K562 (cell line): ENCODE results near the gene ZNRF3. TPM values are rescaled to one million over a fixed set of nuclear protein-coding genes. Genes with fewer than 3 reads are reported as not detected.

ENCODE experiments used
- ATAC-seq: fragments of 200-7000 bp; cut with Tn5 transposase; 3 replicates; pipeline ENCODE4 v1.9.1; 2020; ENCODE audit warnings: moderate library complexity
- BruUV-seq: library from RNA; stranded (reverse); fragments of 400-500 nt; replicated peaks from 2 replicates; lab custom pipeline; 2021; lab: Mats Ljungman, UMichigan
- CTCF ChIA-PET: fragments of 300-600 bp; formaldehyde crosslinking; extraction: SDS; loops from one replicate; lab custom pipeline; 2021; ENCODE audit warnings: low intra/inter-chr PET ratio; lab: Yijun Ruan, JAX
- POLR2A ChIA-PET: fragments of 300-600, 350-650 bp; sonication (Branson Sonifier 250); formaldehyde crosslinking; extraction: SDS; loops from one replicate; lab custom pipeline; 2021; ENCODE audit warnings: antibody characterized with exemption, inconsistent platforms; lab: Yijun Ruan, JAX
- DNase-seq, 4 experiments: peaks; one replicate each; pipeline versions ENCODE4 v3.0.0 to v3.0.0-alpha.2; 2011 to 2018; ENCODE audit warnings: low spot score in 3 of 4, mixed read lengths in 3 of 4; ENCODE audit errors: extremely low read depth in 1 of 4
- FAIRE-seq: peaks from 2 replicates; lab custom pipeline; 2011; peaks lifted over from hg19 to GRCh38; lab: Jason Lieb, UNC
- H2AFZ ChIP-seq: 2 replicates; pipeline ENCODE4 v1.6.0; 2011; ENCODE audit warnings: low read depth, low read length, control low read depth, inconsistent platforms
- H3K27ac ChIP-seq: fragments of 200-600 bp; 3 replicates; pipeline ENCODE4 v1.8.0; 2011; ENCODE audit warnings: low read depth, mild to moderate bottlenecking, control low read depth, inconsistent platforms, low read length, moderate library complexity, mixed read lengths; ENCODE audit errors: extremely low read depth
- H3K27me3 ChIP-seq, 2 experiments: fragments of 300-600 bp in 1 of 2; 2 replicates in 1 of 2; 3 replicates in 1 of 2; pipeline versions ENCODE4 v1.6.0 to v1.8.0; 2011; ENCODE audit warnings: inconsistent platforms in 2 of 2, low read length in 2 of 2, mild to moderate bottlenecking in 1 of 2, mixed read lengths in 1 of 2, moderate library complexity in 1 of 2; ENCODE audit not compliant: control insufficient read depth in 2 of 2, insufficient read depth in 2 of 2
- H3K36me3 ChIP-seq: fragments of 300-600 bp; 3 replicates; pipeline ENCODE4 v1.8.0; 2011; ENCODE audit warnings: mild to moderate bottlenecking, low read length, inconsistent platforms; ENCODE audit not compliant: control insufficient read depth, insufficient read depth
- H3K4me1 ChIP-seq, 2 experiments: fragments of 200-600 bp in 1 of 2; replicated peaks in 1 of 2; 2 replicates in 1 of 2; 3 replicates in 1 of 2; pipeline versions ENCODE4 v1.5.1 to v1.8.0; 2011; ENCODE audit warnings: inconsistent platforms in 2 of 2, low read length in 2 of 2, mild to moderate bottlenecking in 1 of 2, mixed read lengths in 1 of 2, moderate library complexity in 1 of 2; ENCODE audit not compliant: control insufficient read depth in 2 of 2, insufficient read depth in 2 of 2
- H3K4me2 ChIP-seq: 2 replicates; pipeline ENCODE4 v1.6.1; 2011; ENCODE audit warnings: low read length, control low read depth, inconsistent platforms, mixed read lengths; ENCODE audit not compliant: insufficient read depth
- H3K4me3 ChIP-seq: fragments of 200-600 bp; sonication (generic), shearing (Covaris generic); 2 replicates; pipeline ENCODE4 v1.5.1; 2016; ENCODE audit warnings: control low read depth, inconsistent platforms
- H3K79me2 ChIP-seq: fragments of 200-600 bp; 3 replicates; pipeline ENCODE4 v1.8.0; 2011; ENCODE audit warnings: low read length, inconsistent platforms; ENCODE audit not compliant: control insufficient read depth, insufficient read depth
- H3K9ac ChIP-seq, 2 experiments: 2 replicates each; pipeline versions ENCODE4 v1.6.0 to v1.6.1; 2011; ENCODE audit warnings: low read depth in 2 of 2, low read length in 2 of 2, control low read depth in 1 of 2, inconsistent platforms in 1 of 2, mild to moderate bottlenecking in 1 of 2, mixed read lengths in 1 of 2; ENCODE audit not compliant: insufficient read depth in 1 of 2
- H3K9me1 ChIP-seq: one replicate; pipeline ENCODE4 v1.6.0; 2011; ENCODE audit warnings: inconsistent platforms, mild to moderate bottlenecking, low read length, moderate library complexity; ENCODE audit not compliant: control insufficient read depth, insufficient read depth
- H3K9me3 ChIP-seq: replicated peaks from 2 replicates; pipeline ENCODE4 v1.5.1; 2011; ENCODE audit warnings: low read depth, low read length, inconsistent platforms; ENCODE audit not compliant: control insufficient read depth, insufficient read depth
- H4K20me1 ChIP-seq: replicated peaks from 2 replicates; pipeline ENCODE4 v1.6.1; 2011; ENCODE audit warnings: low read length, inconsistent platforms, mixed read lengths; ENCODE audit not compliant: control insufficient read depth, insufficient read depth
- BRF1 ChIP-seq: IDR thresholded peaks from 3 replicates; pipeline ENCODE4 v1.6.1; 2011; ENCODE audit warnings: borderline replicate concordance, mild to moderate bottlenecking; ENCODE audit not compliant: insufficient read length; ENCODE audit errors: extremely low read depth
- ELK1 ChIP-seq: sonication (generic); formaldehyde crosslinking; IDR thresholded peaks from 2 replicates; pipeline ENCODE4 v1.8.1; 2022; ENCODE audit warnings: missing genetic modification reagents
- FOXM1 ChIP-seq, 2 experiments: fragments of 450-650 bp in 1 of 2; sonication (generic) in 1 of 2; formaldehyde crosslinking in 1 of 2; IDR thresholded peaks; 2 replicates each; pipeline versions ENCODE4 v1.6.1 to v1.9.0; 2017 to 2022; ENCODE audit warnings: low read depth in 2 of 2, mild to moderate bottlenecking in 2 of 2, missing genetic modification reagents in 1 of 2, moderate library complexity in 1 of 2
- HNRNPUL1 ChIP-seq: fragments of 200-400 bp; formaldehyde crosslinking; IDR thresholded peaks from 2 replicates; pipeline ENCODE4 v1.6.1; 2017; ENCODE audit warnings: low read length
- JUND ChIP-seq, 2 experiments: IDR thresholded peaks; 2 replicates in 1 of 2; 3 replicates in 1 of 2; pipeline ENCODE4 v1.6.1; 2011; ENCODE audit warnings: borderline replicate concordance in 2 of 2, low read depth in 2 of 2, low read length in 2 of 2, improper control_type of control experiment in 1 of 2, missing biosample characterization in 1 of 2, missing genetic modification characterization in 1 of 2, missing genetic modification reagents in 1 of 2
- POLR2B ChIP-seq: fragments of 450-650 bp; IDR thresholded peaks from 2 replicates; pipeline ENCODE4 v1.6.1; 2018; ENCODE audit warnings: low read depth; ENCODE audit not compliant: partially characterized antibody
- PRMT5 ChIP-seq: sonication (generic); formaldehyde crosslinking; IDR thresholded peaks from 2 replicates; pipeline ENCODE4 v1.5.0; 2020; ENCODE audit warnings: missing genetic modification reagents
- RAD21 ChIP-seq, 2 experiments: fragments of 250-450 bp in 1 of 2; fragments of 450-650 bp in 1 of 2; sonication (Bioruptor Pico) in 1 of 2; formaldehyde crosslinking in 1 of 2; IDR thresholded peaks in 1 of 2; conservative IDR thresholded peaks in 1 of 2; 2 replicates each; pipeline versions ENCODE4 v1.4.0 to v1.8.0; 2020 to 2022; ENCODE audit warnings: mild to moderate bottlenecking in 2 of 2, moderate library complexity in 1 of 2
- RBM34 ChIP-seq: fragments of 200-400 bp; formaldehyde crosslinking; IDR thresholded peaks from 2 replicates; pipeline ENCODE4 v1.6.1; 2018; ENCODE audit warnings: low read length, borderline replicate concordance; ENCODE audit not compliant: insufficient read depth
- SREBF2 ChIP-seq: sonication (generic); formaldehyde crosslinking; IDR thresholded peaks from 2 replicates; pipeline ENCODE4 v1.4.0; 2020; ENCODE audit warnings: mild to moderate bottlenecking, missing genetic modification reagents
- TRIM28 ChIP-seq: fragments of 450-650 bp; IDR thresholded peaks from 2 replicates; pipeline ENCODE4 v1.6.1; 2017
- ZNF184 ChIP-seq: sonication (generic); formaldehyde crosslinking; IDR thresholded peaks from 2 replicates; pipeline ENCODE4 v1.5.0; 2020; ENCODE audit warnings: missing genetic modification reagents
- ZNF449 ChIP-seq: fragments of 250-450 bp; sonication (Bioruptor Pico); IDR thresholded peaks from 2 replicates; pipeline ENCODE4 v1.8.0; 2022; ENCODE audit warnings: moderate library complexity, mild to moderate bottlenecking, inconsistent platforms
- WGBS: fragments of 100-300 bp; shearing (Covaris generic); methylation state at CpG from one replicate; pipeline ENCODE4 v1.1.6; 2016; ENCODE audit warnings: low coverage, mixed read lengths; ENCODE audit not compliant: insufficient coverage; ENCODE audit errors: missing lambda C conversion rate; 5-methylcytosine and 5-hydroxymethylcytosine counted together
- in situ Hi-C: fragments of 300-500 bp; cut with MboI; formaldehyde crosslinking; loops from 4 replicates; pipeline ENCODE4 v1.15.0; 2018; ENCODE audit warnings: inconsistent platforms, mixed read lengths
- intact Hi-C: fragments of 100-400 bp; cut with micrococcal nuclease; formaldehyde crosslinking; loops from 2 replicates; pipeline ENCODE4 v1.14.2; 2022
- polyA plus RNA-seq, 8 experiments: library from polyadenylated mRNA; depleted of rRNA in 4 of 8; stranded (reverse) in 5 of 8; unstranded in 3 of 8; fragments of >200 nt; fragmentation: Nextera tagmentation in 2 of 8; fragmentation: Illumina TruSeq in 1 of 8; extraction: Ambion mirVana in 2 of 8; extraction: Trizol in 1 of 8; gene quantifications; 2 replicates each; pipeline versions ENCODE4 v1.2.1 to v1.2.3, GENCODE V29; 2011 to 2014; ENCODE audit warnings: inconsistent platforms in 1 of 8, missing spikeins in 1 of 8
- total RNA-seq, 7 experiments: library from RNA; depleted of rRNA in 6 of 7; stranded (reverse); fragments of >200 nt in 6 of 7; fragmentation: Illumina TruSeq in 2 of 7; extraction: Trizol in 2 of 7; gene quantifications; 2 replicates each; pipeline versions ENCODE4 v1.2.1 to v1.2.3, GENCODE V29; 2011 to 2021; ENCODE audit warnings: low replicate concordance in 1 of 7

ZNRF3 gene
- total and polyA plus RNA-seq, 9 of the 15 experiments (the other 6 are each of a cell fraction or from before 2014, with no cell fraction given), result 0.41 to 5.9 (median 1.7) TPM

- TF ChIP-seq RAD21 (CRISPR knock-in tag; conservative IDR thresholded peaks at IDR 0.05 in 1 of 2, IDR thresholded peaks at IDR 0.05 in 1 of 2), result 0 out of 4 replicates have a peak, but pooled peaks of 1 of the 2 experiments have one; percentile 12
- peak; percentile 32; the same call in 1 of the 2 replicates for TF ChIP-seq ZNF449
Measured at GRCh38 chr22:29032014-29032475, 148.7 kb downstream of the ZNRF3 start (continued).

- H3K79me2 ChIP-seq, result no peaks in the 10 kb centered on the region; the same call in 1 of the 3 replicates
- in situ Hi-C loops (no loop called here), intact Hi-C loops (no loop called here)
- ATAC-seq (no peak), FAIRE-seq (no peak)
- H4K20me1 ChIP-seq, result no peaks in the 10 kb centered on the region
- no peak overlapping the region for H3K4me3 ChIP-seq
- no peak overlapping the region for H2AFZ ChIP-seq
- CTCF ChIA-PET, result no interaction called here
- no peak overlapping the region for H3K9ac ChIP-seq
- peaks cover 25 to 37% of the 10 kb centered on the region in 2 experiments for H3K4me1 ChIP-seq
- no peak overlapping the region for H3K4me2 ChIP-seq
- TF ChIP-seq PRMT5 (no peak), ZNF184 (CRISPR knock-in tag) (no peak), SREBF2 (CRISPR knock-in tag) (no peak), ELK1 (CRISPR knock-in tag) (no peak), RBM34 (no peak), BRF1 (no peak), HNRNPUL1 (no peak), POLR2B (no peak), JUND (IDR thresholded peaks at IDR 0.05; ENCODE audit: borderline replicate concordance, low read depth, low read length) (no peak), JUND (tag; IDR thresholded peaks at IDR 0.05; ENCODE audit: borderline replicate concordance, low read depth, low read length) (no peak), FOXM1 (IDR thresholded peaks at IDR 0.05; ENCODE audit: low read depth) (no peak), FOXM1 (CRISPR knock-in tag; IDR thresholded peaks at IDR 0.05; ENCODE audit: low read depth) (no peak), TRIM28 (no peak)
- TF ChIP-seq, all 486 proteins: peak for 0
- Histone ChIP-seq H3K9me1 (no peaks in the 10 kb centered on the region), H3K27me3 (no peaks in the 10 kb centered on the region), H3K36me3 (no peaks in the 10 kb centered on the region), H3K9me3 (no peaks in the 10 kb centered on the region), H3K27ac (no peak overlapping the region)
- POLR2A ChIA-PET, result no interaction called here
- DNase-seq, result no peak
- 92% methylated on average over 2 of the region's 2 CpGs for WGBS
- BruUV-seq, result no TSS peak
Measured at GRCh38 chr22:29032584-29032983, 149.2 kb downstream of the ZNRF3 start.
